UCSD-AML1 (cell line): ENCODE results near the gene GBF1.
"Not testable (repeated sequence)": the region's sequence is repeated elsewhere in the genome, so short reads cannot be mapped to it uniquely, and the experiment has no call there.

Experiments
- DNase-seq: peaks from one replicate; lab custom pipeline; 2025; ENCODE audit not compliant: unreplicated experiment; lab: John Stamatoyannopoulos, UW

The GBF1 gene

GRCh38 chr10:102230861-102231356 is 14.4 kb upstream of the GBF1 start:
- DNase-seq, result peak; percentile 29

DNA sequence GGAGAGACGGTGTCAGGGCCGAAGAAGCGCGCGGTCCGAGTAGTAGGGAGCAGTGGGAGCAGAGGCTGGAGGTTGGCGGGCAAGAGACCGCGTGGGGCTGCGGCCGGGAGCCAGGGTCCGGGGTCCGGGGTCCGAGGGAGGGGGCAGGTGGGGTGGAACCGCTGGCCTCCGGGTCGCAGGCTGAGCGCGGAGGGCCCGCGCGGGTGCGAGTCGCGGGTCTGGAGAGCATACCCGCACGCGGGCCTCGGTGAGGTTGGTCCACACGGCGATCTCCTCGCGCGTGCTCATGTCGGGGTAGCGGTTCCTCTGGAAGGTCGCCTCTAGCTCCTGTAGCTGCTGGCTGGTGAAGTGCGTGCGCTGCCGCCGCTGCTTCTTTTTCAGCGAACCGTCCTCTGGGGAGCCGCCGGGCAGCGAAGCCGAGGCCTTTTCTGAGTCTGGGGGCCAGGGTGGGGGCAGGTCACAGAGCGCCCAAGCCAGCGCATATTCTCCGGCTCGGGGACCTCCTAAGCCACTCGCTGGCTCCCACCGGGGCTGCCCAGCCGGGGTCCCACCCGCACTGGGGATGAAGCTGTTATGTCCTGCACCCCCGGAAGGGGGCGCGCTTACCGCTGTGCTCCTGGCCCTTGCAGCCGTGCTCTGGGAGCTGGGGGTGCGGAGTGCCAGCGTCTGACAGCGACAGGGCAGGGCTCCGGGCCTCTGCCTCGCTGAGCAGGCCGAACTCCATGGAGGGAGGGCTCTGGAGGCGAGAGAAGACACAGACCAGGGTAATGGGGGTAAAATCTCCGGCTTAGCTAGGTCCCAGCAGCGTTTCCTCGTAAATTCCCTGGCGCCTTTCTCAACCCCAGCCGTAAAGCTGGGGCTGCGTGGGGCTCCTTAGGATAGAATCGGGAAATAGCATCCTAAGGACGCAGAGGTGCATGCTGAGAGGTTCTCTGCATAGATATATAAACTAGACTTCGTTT is 13.7 kb upstream of the GBF1 start:
- peak; percentile 76 for DNase-seq

DNA sequence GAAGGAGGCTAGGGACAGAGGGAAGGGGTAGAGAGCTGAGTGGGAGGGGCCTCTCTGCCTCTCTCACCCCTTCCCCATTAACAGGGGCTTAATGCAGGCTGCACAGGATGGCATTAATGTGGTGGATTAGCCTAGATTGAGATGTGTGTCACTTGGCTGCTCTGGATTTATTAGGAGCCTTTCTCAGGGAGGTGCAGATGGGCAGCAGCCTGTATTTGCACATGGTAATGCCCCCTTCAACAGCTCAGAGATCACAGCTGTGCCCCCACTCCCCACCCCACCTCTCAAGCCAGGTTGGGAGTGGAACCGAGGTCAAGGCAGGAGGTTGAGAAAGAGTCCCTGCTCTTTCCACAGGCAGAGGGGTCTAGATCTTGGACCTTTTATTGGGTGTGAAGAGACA is 11.3 kb upstream of the GBF1 start:
- no peak for DNase-seq

- no peak for DNase-seq
These were observed 10.3 kb upstream of the GBF1 start for GRCh38 chr10:102234888-102235597.

DNA sequence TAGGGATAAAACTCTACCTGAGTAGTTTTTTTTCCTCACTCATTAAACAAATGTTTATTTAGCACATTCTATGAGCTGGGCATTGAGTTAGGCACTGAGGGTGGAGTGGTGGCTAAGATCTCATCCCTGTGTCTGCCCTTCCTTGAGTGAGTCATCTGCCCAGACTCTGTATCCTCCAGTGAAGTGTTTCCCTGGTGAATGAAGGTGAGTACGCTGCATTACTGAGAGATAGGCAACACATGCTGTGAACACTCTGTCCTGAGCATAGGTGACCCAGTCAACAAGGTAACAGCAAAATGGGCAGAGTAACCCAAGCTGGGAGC is 9.8 kb upstream of the GBF1 start:
- no peak for DNase-seq

DNA sequence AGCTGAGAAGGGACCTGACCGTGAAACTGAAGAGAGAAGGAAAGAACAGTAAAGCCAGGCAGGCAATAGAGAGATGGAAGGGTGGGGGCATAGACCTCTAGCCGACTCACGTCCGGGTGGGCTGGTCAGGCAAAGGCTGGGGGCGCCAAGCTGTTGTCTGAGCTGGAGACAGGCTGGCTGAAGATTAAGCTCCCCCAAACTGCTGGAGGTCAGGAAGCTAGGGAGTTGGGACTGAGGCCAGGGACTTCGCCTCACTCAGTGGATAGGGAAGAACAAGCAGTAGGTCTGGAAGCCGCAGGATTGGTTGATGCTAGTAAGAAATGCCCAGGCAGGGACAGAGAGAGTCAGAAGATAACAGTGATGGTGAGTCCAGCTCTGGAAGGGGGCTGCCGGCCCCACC is 9.3 kb upstream of the GBF1 start:
- no peak for DNase-seq

DNA sequence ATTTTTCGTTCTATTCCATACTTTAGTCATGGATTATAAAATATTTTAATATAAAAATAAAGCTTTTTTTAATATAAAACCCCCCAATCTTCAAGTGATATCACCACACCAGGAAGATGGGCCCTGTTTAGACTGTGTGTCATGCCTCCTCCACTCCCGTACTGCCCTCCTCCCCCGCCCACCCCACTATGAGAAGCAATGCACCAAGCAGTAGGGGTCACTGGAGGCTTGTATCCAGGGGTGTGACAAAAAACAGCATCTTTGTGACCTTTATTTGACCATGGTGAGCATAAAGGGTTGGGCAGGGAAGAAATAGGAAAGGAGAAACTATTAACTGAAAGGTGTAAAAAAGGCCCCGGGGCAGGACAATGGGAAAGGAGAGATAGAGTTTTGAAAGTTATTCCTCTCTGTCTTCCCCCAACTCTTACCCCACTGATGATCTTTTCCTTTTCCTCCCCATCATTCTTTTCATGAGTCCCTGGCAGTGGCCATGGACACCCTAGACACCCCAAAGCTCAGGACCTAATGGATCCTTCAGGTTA is 7.5 kb upstream of the GBF1 start:
- no peak for DNase-seq

- no peak for DNase-seq
These were observed 4.8 kb upstream of the GBF1 start for GRCh38 chr10:102240467-102241031.

- DNase-seq, result no peak
These were observed 4.3 kb upstream of the GBF1 start for GRCh38 chr10:102241032-102241443.

DNA sequence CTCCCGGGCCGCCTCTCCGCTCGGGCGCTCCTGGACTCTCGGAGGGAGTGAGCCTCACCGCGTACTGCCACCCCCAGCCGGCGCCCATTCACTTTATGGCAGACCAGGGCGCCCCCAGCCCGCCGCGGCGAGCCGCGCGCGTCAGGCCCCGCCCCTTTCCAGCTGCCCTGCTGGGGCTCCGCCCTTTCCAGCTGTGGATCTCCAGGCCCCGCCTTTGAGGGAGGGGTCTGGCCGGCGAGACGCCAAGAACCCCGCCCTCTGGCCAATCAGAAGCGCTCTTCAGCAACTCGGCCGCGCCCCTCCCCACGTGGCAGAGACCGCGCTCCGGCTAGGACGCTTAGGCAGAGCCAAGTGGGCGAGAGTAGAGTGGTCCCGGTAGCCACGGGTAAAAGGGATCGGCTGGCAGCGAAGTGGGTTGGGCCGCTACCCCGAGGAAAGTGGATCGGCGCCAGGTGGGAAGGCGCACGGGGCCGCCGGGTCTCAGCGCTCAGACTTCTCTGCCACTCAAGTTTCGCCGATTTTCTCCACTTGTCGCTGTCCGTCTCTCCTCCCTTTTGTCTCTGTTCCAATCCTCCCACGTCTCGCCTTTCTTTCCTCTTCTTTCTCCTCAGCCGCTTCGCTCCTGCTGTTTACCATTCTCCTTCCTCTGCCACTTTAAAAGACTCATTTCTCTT is 3.8 kb upstream of the GBF1 start, which contains the start of gene PITX3:
Gene PITX3, minus strand, starts transcription at position 69 of the 674 bp plus-strand sequence. CDS start 9,432 bp downstream, outside the sequence.
- DNase-seq, result peak; percentile 94

- DNase-seq, result no peak
These were observed 3.2 kb upstream of the GBF1 start for GRCh38 chr10:102242118-102242485.

DNA sequence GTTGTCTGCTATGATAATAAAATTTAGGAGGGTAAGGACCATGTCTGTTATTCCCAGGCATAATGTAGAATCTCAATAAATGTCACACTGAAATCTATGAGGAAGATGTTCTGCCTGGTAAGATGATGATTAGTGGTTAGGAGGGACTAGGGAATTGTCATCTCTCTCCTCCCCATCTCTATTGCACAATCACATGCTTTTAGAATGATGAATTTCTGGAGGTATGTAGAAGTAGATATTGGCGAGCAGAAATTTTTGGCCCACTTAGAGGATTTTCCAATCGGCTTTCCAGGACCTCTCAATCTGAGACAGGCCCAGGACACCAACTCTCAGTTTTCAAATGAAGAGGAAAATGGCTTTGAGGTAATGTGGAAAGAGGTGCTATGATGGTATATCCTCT is 2.0 kb upstream of the GBF1 start:
- DNase-seq, result no peak

- no peak for DNase-seq
These were observed 560 bp downstream of the GBF1 start for GRCh38 chr10:102245932-102246251.

DNA sequence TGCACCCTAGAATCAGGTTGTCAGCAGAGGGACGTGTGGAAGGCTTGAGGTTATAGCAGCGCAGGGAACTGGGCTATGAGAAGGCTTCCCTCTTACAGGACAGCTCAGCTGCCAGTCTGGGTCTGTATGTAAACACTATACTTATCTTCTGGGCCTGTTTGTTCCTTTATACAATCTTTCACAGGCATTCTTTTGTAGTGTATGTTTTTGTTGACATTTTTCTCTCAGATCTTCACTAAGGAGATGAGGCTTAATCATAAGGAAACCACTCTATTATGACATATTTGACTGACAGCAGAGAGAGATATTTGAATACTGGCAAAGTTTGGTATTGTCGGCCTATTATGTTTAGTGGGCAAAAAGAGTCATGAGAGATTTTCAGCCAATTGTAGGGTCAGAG is 929 bp downstream of the GBF1 start:
- no peak for DNase-seq

GRCh38 chr10:102247734-102248133 is 2.4 kb downstream of the GBF1 start:
- DNase-seq, result no peak

DNA sequence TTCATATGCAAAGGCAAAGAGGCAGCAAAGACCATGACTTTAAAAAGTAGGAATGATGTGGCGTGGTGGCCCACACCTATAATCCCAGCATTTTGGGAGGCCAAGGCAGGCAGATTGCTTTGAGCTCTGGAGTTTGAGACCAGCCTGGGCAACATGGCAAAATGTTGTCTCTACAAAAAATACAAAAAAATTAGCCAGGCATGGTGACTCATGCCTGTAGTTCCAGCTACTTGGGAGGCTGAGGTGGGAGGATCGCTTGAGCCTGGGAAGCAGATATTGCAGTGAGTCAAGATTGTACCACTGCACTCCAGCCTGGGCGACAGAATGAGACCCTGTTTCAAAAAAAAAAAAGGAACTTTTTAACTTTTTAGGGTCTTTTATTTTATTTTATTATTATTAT is 7.2 kb downstream of the GBF1 start:
- DNase-seq, result not testable (repeated sequence)

- no peak for DNase-seq
These were observed 9.1 kb downstream of the GBF1 start for GRCh38 chr10:102254426-102254825.

GRCh38 chr10:102255404-102255803 is 10.1 kb downstream of the GBF1 start:
- DNase-seq, result no peak

DNA sequence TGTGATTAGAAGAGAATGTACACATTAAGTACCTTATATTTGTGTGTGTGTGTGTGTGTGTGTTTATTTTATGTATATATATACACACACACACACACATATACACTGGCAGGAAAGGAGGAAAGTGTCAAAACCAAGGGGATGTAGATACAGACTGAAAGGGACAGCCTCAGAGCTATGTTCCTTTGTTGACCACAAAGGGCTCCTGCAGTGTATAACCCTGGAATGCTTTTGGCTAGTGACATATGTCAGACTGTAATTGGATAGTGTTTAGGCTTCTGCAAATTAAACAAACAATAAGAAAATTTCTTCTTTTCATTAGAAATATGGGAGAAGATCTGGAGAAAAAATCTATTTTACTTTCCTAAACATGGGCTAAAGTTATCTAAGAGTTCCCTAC is 15.9 kb downstream of the GBF1 start:
- no peak for DNase-seq

DNA sequence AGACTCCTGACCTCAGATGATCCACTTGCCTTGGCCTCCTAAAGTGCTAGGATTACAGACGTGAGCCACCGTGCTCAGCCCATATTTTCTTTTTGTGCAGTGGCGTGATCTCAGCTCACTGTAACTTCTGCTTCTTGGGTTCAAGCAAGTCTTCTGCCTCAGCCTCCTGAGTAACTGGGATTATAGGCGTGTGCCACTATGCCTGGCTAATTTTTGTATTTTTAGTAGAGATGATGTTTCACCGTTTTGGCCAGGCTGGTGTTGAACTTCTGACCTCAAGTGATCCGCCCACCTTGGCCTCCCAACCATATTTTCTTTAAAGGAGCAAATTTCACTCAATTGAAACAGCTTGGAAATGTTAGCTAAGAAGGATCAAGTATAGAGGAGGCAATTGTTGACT is 16.5 kb downstream of the GBF1 start:
- no peak for DNase-seq

DNA sequence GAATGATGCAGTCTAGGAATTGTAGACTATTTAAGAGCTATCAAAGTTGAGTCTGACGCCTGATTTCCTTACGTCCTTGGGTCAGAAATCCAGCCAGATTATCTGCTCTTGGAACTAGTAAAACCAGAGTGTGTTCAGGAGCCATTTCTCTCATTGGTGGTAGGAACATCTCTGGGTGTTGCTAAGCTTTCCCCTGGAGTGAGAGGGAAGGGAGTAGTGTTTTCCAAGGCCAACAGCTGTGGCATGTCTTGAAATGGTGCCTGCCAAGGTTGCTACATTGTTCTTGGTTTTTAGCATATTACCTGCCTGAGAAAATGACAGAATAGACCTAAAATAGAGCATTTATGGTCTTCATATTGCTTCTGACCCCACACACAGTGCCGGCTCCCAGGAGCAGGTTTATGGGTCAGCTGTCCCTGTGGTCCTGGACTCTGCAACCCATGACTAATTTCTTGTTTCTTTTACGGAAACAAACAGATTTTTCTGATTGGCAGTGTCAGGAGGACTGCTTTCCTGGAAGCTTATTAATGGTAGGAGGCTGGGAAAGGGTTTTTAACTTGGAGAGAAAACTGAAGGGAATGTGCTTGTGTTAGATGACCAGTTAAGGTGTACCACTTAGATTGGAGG is 17.5 kb downstream of the GBF1 start:
- no peak for DNase-seq
